Gastroesophageal sphincter (tissue), 3 donors: ENCODE data around the gene KCNN1.

ENCODE experiments used
- POLR2A ChIP-seq, 2 donors: fragments of 450-650 bp; IDR thresholded peaks; one replicate each; pipeline ENCODE4 v1.6.1; 2017; ENCODE audit warnings: antibody characterized with exemption in 2 of 2, mild to moderate bottlenecking in 2 of 2, moderate library complexity in 1 of 2
- TF ChIP-seq, protein P1 (sequence below), 4 experiments: fragments of 200-600 bp in 2 of 4; fragments of 450-650 bp in 2 of 4; sonication (generic) in 1 of 4; IDR thresholded peaks; one replicate each; pipeline ENCODE4 v1.5.1; 2017 to 2019; ENCODE audit warnings: antibody characterized with exemption in 4 of 4, mild to moderate bottlenecking in 2 of 4, moderate library complexity in 2 of 4

DNA sequence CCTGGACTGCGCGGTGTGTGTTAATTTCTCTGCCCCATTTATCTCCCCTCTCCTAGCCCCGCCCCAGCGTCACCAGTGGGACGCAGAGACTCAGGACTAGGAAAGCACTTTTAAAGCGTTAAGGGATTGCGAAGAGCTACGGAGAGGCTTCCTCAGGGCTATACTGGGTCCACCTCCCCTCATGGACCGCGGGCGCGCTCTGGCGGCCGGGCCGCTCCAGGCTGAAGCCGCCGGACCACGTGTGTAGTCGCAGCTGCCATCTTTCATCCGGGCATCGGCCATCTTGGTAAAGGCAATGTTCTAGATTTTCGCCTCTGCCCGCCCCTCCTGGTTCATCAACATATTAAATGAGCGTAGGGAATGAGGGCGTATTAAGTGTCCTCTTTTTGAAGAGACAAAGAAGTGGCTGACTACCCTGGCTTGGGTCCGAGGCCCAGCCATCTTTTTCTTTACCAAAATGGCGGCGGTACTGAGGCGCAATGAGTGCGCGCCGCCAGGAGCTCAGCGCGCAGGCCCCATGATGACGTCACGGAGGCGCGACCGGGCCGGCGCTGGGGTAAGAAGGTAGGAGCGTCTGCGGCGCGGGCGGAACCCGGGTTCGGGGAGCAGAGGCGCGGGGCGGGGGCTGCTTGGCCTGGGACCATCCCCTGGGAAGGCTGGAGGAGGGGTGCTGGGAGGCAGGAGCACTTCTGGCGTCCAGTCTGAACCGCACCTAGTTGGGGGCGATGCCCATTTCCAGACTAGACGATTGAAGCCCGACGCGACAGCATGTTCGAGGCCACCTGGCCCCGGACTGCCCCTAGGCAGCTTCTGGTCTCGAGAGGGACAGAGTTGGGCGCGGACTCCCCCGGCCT, 34.2 kb upstream of the KCNN1 start, which contains the start of gene CCDC124:
- TF ChIP-seq, protein P1, sequence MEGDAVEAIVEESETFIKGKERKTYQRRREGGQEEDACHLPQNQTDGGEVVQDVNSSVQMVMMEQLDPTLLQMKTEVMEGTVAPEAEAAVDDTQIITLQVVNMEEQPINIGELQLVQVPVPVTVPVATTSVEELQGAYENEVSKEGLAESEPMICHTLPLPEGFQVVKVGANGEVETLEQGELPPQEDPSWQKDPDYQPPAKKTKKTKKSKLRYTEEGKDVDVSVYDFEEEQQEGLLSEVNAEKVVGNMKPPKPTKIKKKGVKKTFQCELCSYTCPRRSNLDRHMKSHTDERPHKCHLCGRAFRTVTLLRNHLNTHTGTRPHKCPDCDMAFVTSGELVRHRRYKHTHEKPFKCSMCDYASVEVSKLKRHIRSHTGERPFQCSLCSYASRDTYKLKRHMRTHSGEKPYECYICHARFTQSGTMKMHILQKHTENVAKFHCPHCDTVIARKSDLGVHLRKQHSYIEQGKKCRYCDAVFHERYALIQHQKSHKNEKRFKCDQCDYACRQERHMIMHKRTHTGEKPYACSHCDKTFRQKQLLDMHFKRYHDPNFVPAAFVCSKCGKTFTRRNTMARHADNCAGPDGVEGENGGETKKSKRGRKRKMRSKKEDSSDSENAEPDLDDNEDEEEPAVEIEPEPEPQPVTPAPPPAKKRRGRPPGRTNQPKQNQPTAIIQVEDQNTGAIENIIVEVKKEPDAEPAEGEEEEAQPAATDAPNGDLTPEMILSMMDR (IDR thresholded peaks at IDR 0.05) = peak in 3 of 4 experiments; percentile 84 to 85 (median 85)
- peak; percentile 94 to 95 for TF ChIP-seq POLR2A (IDR thresholded peaks at IDR 0.05)
